Ovary (tissue), 9 donors: ENCODE results near the gene NUMBL. TPM values are rescaled to one million over a fixed set of nuclear protein-coding genes. Genes with fewer than 3 reads are reported as not detected.

Experiments
- DNase-seq, 5 donors: peaks; one replicate each; pipeline ENCODE4 v3.0.0-alpha.2; 2019 to 2020
- H3K27ac ChIP-seq, 2 donors: fragments of 200-600 bp; one replicate each; pipeline versions ENCODE4 v1.5.1 to v1.8.0; 2019 to 2022
- H3K27me3 ChIP-seq: fragments of 200-600 bp; one replicate; pipeline ENCODE4 v1.8.0; 2022
- H3K36me3 ChIP-seq: fragments of 200-600 bp; sonication (generic); one replicate; pipeline ENCODE4 v1.5.1; 2019
- H3K4me1 ChIP-seq: one replicate; pipeline ENCODE4 v1.8.1; 2013; ENCODE audit warnings: mild to moderate bottlenecking, moderate library complexity; ENCODE audit not compliant: insufficient read depth
- H3K4me3 ChIP-seq: fragments of 200-600 bp; sonication (generic); one replicate; pipeline ENCODE4 v1.5.1; 2017
- H3K9me3 ChIP-seq, 2 donors: fragments of 200-600 bp in 1 of 2; sonication (generic) in 1 of 2; one replicate each; pipeline versions ENCODE4 v1.5.1 to v1.8.1; 2013 to 2019; ENCODE audit warnings: mild to moderate bottlenecking in 1 of 2, moderate library complexity in 1 of 2
- CTCF ChIP-seq, 3 donors: fragments of 450-650 bp in 2 of 3; fragments of 200-600 bp in 1 of 3; IDR thresholded peaks; one replicate each; pipeline versions ENCODE4 v1.5.1 to v1.8.0; 2016 to 2022; ENCODE audit warnings: antibody characterized with exemption in 3 of 3, mild to moderate bottlenecking in 1 of 3
- EP300 ChIP-seq: sonication (generic); formaldehyde crosslinking; IDR thresholded peaks from one replicate; pipeline ENCODE4 v1.6.1; 2017; ENCODE audit warnings: antibody characterized with exemption
- POLR2A ChIP-seq: fragments of 450-650 bp; IDR thresholded peaks from one replicate; pipeline ENCODE4 v1.6.1; 2017; ENCODE audit warnings: antibody characterized with exemption, mild to moderate bottlenecking, moderate library complexity
- WGBS, 3 donors: extraction: QIAGEN DNeasy Blood & Tissue Kit in 1 of 3; methylation state at CpG; one replicate each; pipeline versions ENCODE4 v1.1.5 to v1.1.7; 2013 to 2017; 5-methylcytosine and 5-hydroxymethylcytosine counted together
- intact Hi-C, 4 donors: fragments of 100-400 bp; cut with DNase I; formaldehyde crosslinking; loops; one replicate each; pipeline versions ENCODE4 v1.11.0 to v1.15.1; 2022 to 2023
- polyA plus RNA-seq, 2 donors: library from polyadenylated mRNA; stranded (reverse); fragments of 200-250 nt in 1 of 2; fragments of 350-450 nt in 1 of 2; fragmentation: Illumina TruSeq in 1 of 2; extraction: RNeasy Lipid Tissue Mini Kit (QIAGEN cat#74804) in 1 of 2; gene quantifications; one replicate each; pipeline ENCODE4 v1.2.3, GENCODE V29; 2013 to 2014
- total RNA-seq, 7 donors: library from RNA; depleted of rRNA in 2 of 7; stranded (reverse); fragments of >200 nt in 2 of 7; fragmentation: NEBNext Ultra II Directional in 3 of 7; extraction: Animal tissue kit (Norgen Biotek cat#: 25700) in 3 of 7; gene quantifications; one replicate each; pipeline versions ENCODE4 v1.1.0 to v1.2.4, GENCODE V29; 2016 to 2023
- donor health status: DM: no; HTN: no; CAD: no; lungs with moderate emphysema.
- donor health status: DM: no; HTN: no; CAD: no.
- donor health status: Bipolar disorder and iron deficiency.
- donor health status: DM: yes; HTN: yes; CAD: no.
- donor health status: DM: no; HTN: no; CAD: no.
- donor health status: DM: yes; HTN: yes; CAD: no.

The NUMBL gene
- total and polyA plus RNA-seq, 9 donors = 6.7 to 88.9 (median 62.3) TPM

- Histone ChIP-seq H3K9me3 (no peaks in the 10 kb centered on the region), H3K4me3 (no peak overlapping the region), H3K36me3 (no peaks in the 10 kb centered on the region), H3K27me3 (no peaks in the 10 kb centered on the region), H3K27ac (no peak overlapping the region), H3K4me1 (peaks cover 4% of the 10 kb centered on the region)
- intact Hi-C loops = loop anchor here in 2 of 4 donors (10.0 kb wide), 1 partner anchor 335 kb away; no protein-coding TSS in a partner anchor
- TF ChIP-seq POLR2A (no peak), EP300 (no peak), CTCF (IDR thresholded peaks at IDR 0.05) (no peak)
- no peak for DNase-seq
- 42 to 62% (median 50%) methylated on average over 6 of the region's 6 CpGs for WGBS, 3 donors
These were observed 50.8 kb downstream of the NUMBL start for GRCh38 chr19:40639638-40639982.

- WGBS, 3 donors = 60 to 80% (median 72%) methylated on average over 1 of the region's 1 CpG
- intact Hi-C loops = loop anchor here in 2 of 4 donors (10.0 kb wide), 1 partner anchor 334 kb away; no protein-coding TSS in a partner anchor
- H3K9me3 ChIP-seq = no peaks in the 10 kb centered on the region
- H3K4me1 ChIP-seq = peaks cover 4% of the 10 kb centered on the region
- no peaks in the 10 kb centered on the region for H3K27me3 ChIP-seq
- H3K27ac ChIP-seq = no peak overlapping the region
- no peak overlapping the region for H3K4me3 ChIP-seq
- TF ChIP-seq POLR2A (no peak), EP300 (no peak), CTCF (IDR thresholded peaks at IDR 0.05) (no peak)
- no peaks in the 10 kb centered on the region for H3K36me3 ChIP-seq
- no peak for DNase-seq
These were observed 52.1 kb downstream of the NUMBL start for GRCh38 chr19:40638327-40638726.

- Histone ChIP-seq H3K27ac (no peak overlapping the region), H3K9me3 (no peaks in the 10 kb centered on the region), H3K4me1 (no peaks in the 10 kb centered on the region), H3K27me3 (no peaks in the 10 kb centered on the region), H3K36me3 (no peaks in the 10 kb centered on the region), H3K4me3 (no peak overlapping the region)
- no peak for DNase-seq
- WGBS, 3 donors = 60 to 66% (median 66%) methylated on average over 5 of the region's 5 CpGs
- intact Hi-C loops = loop anchor here in 2 of 4 donors (10.0 kb wide), 1 partner anchor 328 kb away; no protein-coding TSS in a partner anchor
- TF ChIP-seq EP300 (no peak), POLR2A (no peak)
These were observed 57.2 kb downstream of the NUMBL start for GRCh38 chr19:40633207-40633606.

GRCh38 chr19:40632311-40633036, 58.0 kb downstream of the NUMBL start:
- 72 to 80% (median 75%) methylated on average over 3 of the region's 3 CpGs for WGBS, 3 donors
- H3K27ac ChIP-seq = no peak overlapping the region
- H3K27me3 ChIP-seq = no peaks in the 10 kb centered on the region
- DNase-seq = no peak
- H3K4me1 ChIP-seq = no peaks in the 10 kb centered on the region
- no peak overlapping the region for H3K4me3 ChIP-seq
- H3K9me3 ChIP-seq = no peaks in the 10 kb centered on the region
- intact Hi-C loops = loop anchor here in 2 of 4 donors (10.0 kb wide), 1 partner anchor 328 kb away; no protein-coding TSS in a partner anchor
- TF ChIP-seq POLR2A (no peak), CTCF (IDR thresholded peaks at IDR 0.05) (no peak), EP300 (no peak)
- H3K36me3 ChIP-seq = no peaks in the 10 kb centered on the region

GRCh38 chr19:40630571-40631160, 59.8 kb downstream of the NUMBL start:
- WGBS, 3 donors = 57 to 64% (median 60%) methylated on average over 16 of the region's 16 CpGs
- Histone ChIP-seq H3K36me3 (no peaks in the 10 kb centered on the region), H3K4me3 (no peak overlapping the region), H3K9me3 (no peaks in the 10 kb centered on the region), H3K27me3 (no peaks in the 10 kb centered on the region), H3K4me1 (no peaks in the 10 kb centered on the region), H3K27ac (no peak overlapping the region)
- peak in 1 of 5 donors; percentile 24 for DNase-seq
- intact Hi-C loops = loop anchor here in 2 of 4 donors (10.0 kb wide), 1 partner anchor 326 kb away; no protein-coding TSS in a partner anchor
- no peak for TF ChIP-seq POLR2A
- no peak for TF ChIP-seq CTCF (IDR thresholded peaks at IDR 0.05)
- no peak for TF ChIP-seq EP300
